GM21529 (cell line): ENCODE results near the gene PNPLA3.

Experiments
- ATAC-seq: cut with Tn5 transposase; IDR thresholded peaks from one replicate; pipeline ENCODE4 v1.9.1; 2021; ENCODE audit not compliant: unreplicated experiment

Gene PNPLA3

GRCh38 chr22:43923191-43923590, 414 bp upstream of the PNPLA3 start:
- ATAC-seq, result no peak

DNA sequence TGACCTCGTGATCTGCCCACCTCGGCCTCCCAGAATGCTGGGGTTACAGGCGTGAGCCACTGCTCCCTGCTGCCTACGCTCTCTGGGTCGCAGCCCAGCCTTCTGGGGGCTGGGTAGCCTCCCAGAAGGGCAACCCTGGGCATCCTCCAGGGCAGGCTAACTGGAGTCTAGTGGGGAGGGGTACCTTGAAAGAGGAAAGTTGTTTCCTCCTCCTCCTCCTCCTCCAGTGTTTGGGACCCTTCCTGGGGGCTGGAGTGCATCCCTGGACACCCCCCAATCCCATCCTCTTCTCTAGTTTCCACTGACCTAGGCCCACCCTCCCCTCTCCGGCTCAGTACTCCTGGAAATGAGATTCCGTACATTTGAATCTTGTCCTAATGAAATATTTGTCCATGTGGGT, 1.3 kb downstream of the PNPLA3 start:
- no peak for ATAC-seq

DNA sequence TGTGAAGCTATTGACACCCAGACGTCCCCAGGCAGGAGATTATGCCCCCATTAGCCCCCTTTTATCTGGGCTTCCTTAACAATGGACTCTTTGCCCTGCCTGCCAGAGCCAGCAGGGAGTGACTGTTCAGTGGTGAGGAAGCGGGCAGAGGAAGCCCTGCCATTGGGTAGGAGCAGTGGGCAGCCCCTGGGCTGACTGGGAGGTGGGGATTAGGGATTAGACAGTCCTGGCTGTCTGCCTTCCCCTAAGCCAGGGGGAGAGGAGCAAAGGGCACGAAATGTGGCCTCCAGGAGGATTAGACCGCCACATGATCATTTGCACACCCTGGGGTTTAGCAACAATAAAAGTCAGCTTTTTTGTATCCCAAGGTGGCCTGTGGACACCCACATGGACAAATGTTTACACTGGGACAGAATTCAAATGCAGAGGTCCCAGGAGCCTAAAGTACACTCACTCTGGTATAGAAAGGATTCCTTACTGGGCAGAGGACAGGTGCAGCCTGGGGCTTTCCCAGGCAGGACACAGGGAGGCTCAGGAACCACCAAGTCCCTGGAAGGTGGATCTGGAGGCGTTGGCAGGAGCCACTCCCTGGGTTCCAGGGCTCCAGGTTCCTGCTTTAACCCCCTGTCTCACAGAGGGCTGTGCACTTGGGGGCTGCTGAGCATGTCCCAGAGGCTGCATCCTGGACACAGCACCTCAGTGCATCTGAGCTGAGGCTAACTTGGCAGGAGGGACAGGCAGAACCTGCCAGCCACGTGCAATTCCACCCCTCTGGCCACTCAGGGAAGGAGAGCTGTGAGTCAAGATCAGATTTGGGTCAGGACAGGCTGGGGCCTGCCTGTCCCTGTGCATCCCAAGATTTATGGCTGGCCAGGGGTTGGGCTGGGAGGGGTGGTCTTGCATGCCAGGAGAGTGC, 2.1 kb downstream of the PNPLA3 start:
- ATAC-seq, result no peak

DNA sequence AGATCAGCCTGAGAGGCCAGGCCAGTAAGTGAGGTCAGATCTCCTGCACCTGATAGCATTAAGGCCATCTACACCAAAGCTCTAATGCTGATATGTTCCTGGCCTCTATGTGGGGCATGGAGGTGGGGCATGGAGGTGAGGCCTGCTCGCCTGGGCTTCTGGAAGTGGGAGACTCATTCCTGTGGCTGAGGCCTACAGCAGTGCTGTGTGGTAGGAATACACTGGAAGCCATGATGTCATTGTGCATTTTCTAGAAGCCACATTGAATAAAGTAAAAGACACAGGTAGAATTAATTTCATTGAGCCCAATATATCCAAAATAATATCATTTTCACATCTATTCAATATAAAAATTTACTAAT, 2.7 kb downstream of the PNPLA3 start:
- no peak for ATAC-seq

- ATAC-seq, result no peak
Measured at GRCh38 chr22:43928468-43928867, 4.9 kb downstream of the PNPLA3 start.

- ATAC-seq, result no peak
Measured at GRCh38 chr22:43928908-43929307, 5.3 kb downstream of the PNPLA3 start.

DNA sequence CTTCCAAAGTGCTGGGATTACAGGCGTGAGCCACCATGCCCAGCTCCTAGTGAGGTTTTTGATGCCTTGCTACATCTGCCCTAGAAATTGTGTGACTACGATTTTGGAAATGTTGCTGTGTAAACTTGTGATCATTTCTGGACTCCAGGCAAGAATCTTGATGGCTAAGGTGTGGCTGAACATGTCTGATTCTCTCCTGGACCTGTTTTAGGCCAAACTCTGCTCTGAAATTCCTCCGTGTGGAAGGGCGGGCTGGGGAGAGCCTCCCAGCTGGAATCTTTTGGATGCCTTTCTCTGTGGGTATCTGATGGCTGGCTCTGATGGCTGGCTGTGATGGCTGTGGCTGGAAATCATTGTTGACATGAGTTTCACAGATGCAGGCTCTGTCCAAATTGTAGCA, 8.2 kb downstream of the PNPLA3 start:
- no peak for ATAC-seq

- ATAC-seq, result no peak
Measured at GRCh38 chr22:43941449-43941848, 17.8 kb downstream of the PNPLA3 start.

- ATAC-seq, result no peak
Measured at GRCh38 chr22:43944670-43945430, 21.2 kb downstream of the PNPLA3 start.

DNA sequence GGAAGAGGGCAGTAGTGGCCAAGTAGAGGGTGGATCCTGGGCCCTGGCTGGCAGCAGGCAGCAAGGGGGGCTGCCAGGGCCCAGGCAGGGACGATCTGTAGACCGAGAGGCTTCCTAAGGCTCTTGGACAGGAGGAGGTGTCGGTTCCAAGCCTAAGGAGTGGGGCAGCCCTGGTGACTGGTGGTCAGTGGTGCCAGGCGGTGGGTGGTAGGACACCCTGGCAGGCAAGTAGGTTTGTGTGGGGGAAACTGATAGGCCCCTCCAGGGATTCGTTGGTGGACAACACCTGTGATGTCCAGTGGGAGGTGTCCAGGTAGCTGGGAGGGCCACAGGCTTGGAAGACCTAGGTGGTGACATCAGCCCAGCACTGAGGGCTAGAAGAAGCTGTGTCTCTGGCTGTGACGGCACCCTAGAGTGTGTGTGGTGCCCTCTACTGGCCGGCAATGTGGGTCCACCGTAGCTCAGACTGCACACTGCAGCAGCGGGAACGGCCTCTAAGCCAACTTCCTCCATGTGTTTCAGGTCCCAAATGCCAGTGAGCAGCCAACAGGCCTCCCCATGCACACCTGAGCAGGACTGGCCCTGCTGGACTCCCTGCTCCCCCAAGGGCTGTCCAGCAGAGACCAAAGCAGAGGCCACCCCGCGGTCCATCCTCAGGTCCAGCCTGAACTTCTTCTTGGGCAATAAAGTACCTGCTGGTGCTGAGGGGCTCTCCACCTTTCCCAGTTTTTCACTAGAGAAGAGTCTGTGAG, 22.2 kb downstream of the PNPLA3 start:
- no peak for ATAC-seq

DNA sequence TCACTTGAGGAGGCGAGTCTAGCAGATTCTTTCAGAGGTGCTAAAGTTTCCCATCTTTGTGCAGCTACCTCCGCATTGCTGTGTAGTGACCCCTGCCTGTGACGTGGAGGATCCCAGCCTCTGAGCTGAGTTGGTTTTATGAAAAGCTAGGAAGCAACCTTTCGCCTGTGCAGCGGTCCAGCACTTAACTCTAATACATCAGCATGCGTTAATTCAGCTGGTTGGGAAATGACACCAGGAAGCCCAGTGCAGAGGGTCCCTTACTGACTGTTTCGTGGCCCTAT, 22.7 kb downstream of the PNPLA3 start:
- no peak for ATAC-seq

GRCh38 chr22:43948836-43949406, 25.3 kb downstream of the PNPLA3 start:
- ATAC-seq, result no peak

- ATAC-seq, result no peak
Measured at GRCh38 chr22:43951391-43951790, 27.8 kb downstream of the PNPLA3 start.

- no peak for ATAC-seq
Measured at GRCh38 chr22:43951966-43952365, 28.4 kb downstream of the PNPLA3 start.

DNA sequence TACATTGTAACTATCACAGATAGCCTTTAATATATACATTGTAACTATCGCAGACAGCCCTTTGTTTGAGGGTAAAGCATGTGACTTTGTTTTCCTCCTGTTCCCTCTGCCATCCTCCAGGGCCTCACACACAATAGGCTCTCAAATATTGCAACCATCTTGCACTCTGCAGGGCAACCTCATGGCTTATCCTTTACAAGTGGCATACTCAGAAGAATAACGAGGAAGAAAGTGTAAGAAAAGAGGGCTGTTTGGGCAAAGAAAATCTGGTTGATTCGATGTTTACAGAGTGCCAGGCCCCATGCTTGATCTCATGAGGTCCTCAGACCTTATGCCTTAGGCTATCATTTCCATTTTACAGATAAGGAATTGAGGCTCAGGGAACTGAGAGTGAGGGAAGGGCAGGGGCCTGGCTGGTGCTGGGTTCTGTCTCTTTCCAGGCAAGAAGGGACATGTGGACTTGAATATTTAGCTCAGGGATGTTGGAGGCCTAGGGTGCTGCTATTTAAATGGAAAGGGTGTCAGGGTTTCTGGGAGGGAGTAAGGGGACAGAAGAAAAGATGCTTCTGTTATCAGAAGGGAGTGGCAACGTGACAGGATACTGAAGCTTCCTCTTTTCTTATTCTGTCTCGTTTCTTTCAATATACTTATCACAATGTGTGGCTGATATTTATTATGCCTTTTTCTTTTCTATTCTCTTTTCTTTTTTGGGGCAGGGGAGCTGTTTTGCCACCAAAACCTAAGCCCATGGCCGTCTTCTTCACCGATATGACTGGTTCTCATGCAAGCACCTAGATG, 30.6 kb downstream of the PNPLA3 start:
- no peak for ATAC-seq

GRCh38 chr22:43955040-43955882, 31.7 kb downstream of the PNPLA3 start, which contains the start of gene SAMM50:
Gene SAMM50 (plus strand): TSS chr22:43955442. CDS start chr22:43955578, 136 bp downstream.
- peak; percentile 91 for ATAC-seq

- no peak for ATAC-seq
Measured at GRCh38 chr22:43955883-43956782, 32.5 kb downstream of the PNPLA3 start.

- no peak for ATAC-seq
Measured at GRCh38 chr22:43956805-43957463, 33.3 kb downstream of the PNPLA3 start.
